H9 (cell line): Measurements from ENCODE around the gene ARHGEF38. TPM values are rescaled to one million over a fixed set of nuclear protein-coding genes. Genes with fewer than 3 reads are reported as not detected.

Experiments used
- DNase-seq: peaks from one replicate; pipeline ENCODE4 v3.0.0-alpha.2; 2017
- H2AFZ ChIP-seq: one replicate; pipeline ENCODE4 v1.6.1; 2013; ENCODE audit warnings: mild to moderate bottlenecking, low read length, control low read depth, moderate library complexity
- H2AK5ac ChIP-seq: 2 replicates; pipeline ENCODE4 v1.6.1; 2013; ENCODE audit warnings: low read length, control low read depth, mixed read lengths; ENCODE audit not compliant: insufficient read length
- H2BK120ac ChIP-seq: one replicate; pipeline ENCODE4 v1.6.1; 2013; ENCODE audit warnings: low read depth, mild to moderate bottlenecking, low read length, control low read depth, inconsistent platforms; ENCODE audit not compliant: poor library complexity, severe bottlenecking
- H2BK12ac ChIP-seq: 2 replicates; pipeline ENCODE4 v1.6.1; 2013; ENCODE audit warnings: low read length, control low read depth, mixed read lengths, low read depth; ENCODE audit not compliant: insufficient read length
- H2BK15ac ChIP-seq: 2 replicates; pipeline ENCODE4 v1.6.1; 2013; ENCODE audit warnings: low read depth, low read length, control low read depth
- H2BK20ac ChIP-seq: one replicate; pipeline ENCODE4 v1.6.1; 2013; ENCODE audit warnings: low read depth, mild to moderate bottlenecking, low read length, control low read depth, inconsistent platforms; ENCODE audit not compliant: poor library complexity, severe bottlenecking
- H2BK5ac ChIP-seq: 2 replicates; pipeline ENCODE4 v1.6.1; 2013; ENCODE audit warnings: low read length, control low read depth, mixed read lengths; ENCODE audit not compliant: insufficient read length
- H3K14ac ChIP-seq: 2 replicates; pipeline ENCODE4 v1.6.1; 2013; ENCODE audit warnings: low read length, control low read depth; ENCODE audit not compliant: insufficient read depth
- H3K18ac ChIP-seq: 2 replicates; pipeline ENCODE4 v1.6.1; 2013; ENCODE audit warnings: low read depth, mild to moderate bottlenecking, mixed read lengths, low read length, control low read depth; ENCODE audit not compliant: insufficient read length
- H3K23ac ChIP-seq: 2 replicates; pipeline ENCODE4 v1.6.1; 2013; ENCODE audit warnings: low read length, control low read depth, mixed read lengths, low read depth; ENCODE audit not compliant: insufficient read length
- H3K23me2 ChIP-seq: 2 replicates; pipeline ENCODE4 v1.6.1; 2013; ENCODE audit warnings: low read depth, mild to moderate bottlenecking, mixed read lengths, low read length, control low read depth; ENCODE audit not compliant: insufficient read length, poor library complexity, severe bottlenecking
- H3K27ac ChIP-seq: 2 replicates; pipeline ENCODE4 v1.5.1; 2013; ENCODE audit warnings: low read length, control low read depth, mixed read lengths, low read depth; ENCODE audit not compliant: insufficient read length
- H3K27me3 ChIP-seq: 2 replicates; pipeline ENCODE4 v1.6.1; 2013; ENCODE audit warnings: low read length, control low read depth, inconsistent platforms; ENCODE audit not compliant: insufficient read depth
- H3K4ac ChIP-seq: 2 replicates; pipeline ENCODE4 v1.6.1; 2013; ENCODE audit warnings: low read depth, mild to moderate bottlenecking, control low read depth, inconsistent platforms, low read length, moderate library complexity
- H3K4me1 ChIP-seq: 2 replicates; pipeline ENCODE4 v1.6.1; 2013; ENCODE audit warnings: low read length, control low read depth, inconsistent platforms; ENCODE audit not compliant: insufficient read depth
- H3K4me2 ChIP-seq: 2 replicates; pipeline ENCODE4 v1.6.1; 2013; ENCODE audit warnings: low read length, control low read depth, mixed read lengths; ENCODE audit not compliant: insufficient read length, insufficient read depth
- H3K56ac ChIP-seq: 2 replicates; pipeline ENCODE4 v1.6.1; 2013; ENCODE audit warnings: low read depth, mild to moderate bottlenecking, mixed read lengths, low read length, control low read depth; ENCODE audit not compliant: insufficient read length
- H3K79me1 ChIP-seq: 2 replicates; pipeline ENCODE4 v1.6.1; 2013; ENCODE audit warnings: low read depth, mild to moderate bottlenecking, moderate library complexity, low read length, control low read depth, inconsistent platforms; ENCODE audit not compliant: insufficient read depth, poor library complexity, severe bottlenecking
- H3K79me2 ChIP-seq: 2 replicates; pipeline ENCODE4 v1.6.1; 2013; ENCODE audit warnings: low read length, control low read depth, inconsistent platforms; ENCODE audit not compliant: insufficient read depth
- H3K9ac ChIP-seq: 2 replicates; pipeline ENCODE4 v1.6.1; 2013; ENCODE audit warnings: low read length, control low read depth, mixed read lengths; ENCODE audit not compliant: insufficient read length; ENCODE audit errors: extremely low read depth
- H3K9me3 ChIP-seq: one replicate; pipeline ENCODE4 v1.6.1; 2013; ENCODE audit warnings: low read depth, low read length, inconsistent platforms; ENCODE audit not compliant: control insufficient read depth
- H3T11ph ChIP-seq: one replicate; pipeline ENCODE4 v1.6.1; 2013; ENCODE audit warnings: mild to moderate bottlenecking, low read length, control low read depth, inconsistent platforms
- H4K20me1 ChIP-seq: one replicate; pipeline ENCODE4 v1.6.1; 2013; ENCODE audit not compliant: control insufficient read depth, insufficient read length, insufficient read depth
- H4K5ac ChIP-seq: 2 replicates; pipeline ENCODE4 v1.6.1; 2013; ENCODE audit warnings: low read depth, mild to moderate bottlenecking, mixed read lengths, low read length, control low read depth; ENCODE audit not compliant: insufficient read length
- H4K8ac ChIP-seq: replicated peaks from 2 replicates; pipeline ENCODE4 v1.6.1; 2013; ENCODE audit warnings: low read length, control low read depth, mixed read lengths, low read depth; ENCODE audit not compliant: insufficient read length
- H4K91ac ChIP-seq: 2 replicates; pipeline ENCODE4 v1.6.1; 2013; ENCODE audit warnings: low read depth, mild to moderate bottlenecking, moderate library complexity, mixed read lengths, low read length, control low read depth; ENCODE audit not compliant: insufficient read length
- H3K27ac Mint-ChIP-seq, 3 experiments: 2 replicates in 2 of 3; 3 replicates in 1 of 3; pipeline ENCODE4 v1.8.0; 2020 to 2021; ENCODE audit warnings: mixed read lengths in 3 of 3, mild to moderate bottlenecking in 1 of 3, moderate library complexity in 1 of 3
- H3K27me3 Mint-ChIP-seq: 2 replicates; pipeline ENCODE4 v1.8.0; 2021; ENCODE audit warnings: low read depth, mild to moderate bottlenecking, moderate library complexity, mixed read lengths
- H3K36me3 Mint-ChIP-seq, 3 experiments: 2 replicates in 2 of 3; 3 replicates in 1 of 3; pipeline ENCODE4 v1.8.0; 2020 to 2021; ENCODE audit warnings: low read depth in 3 of 3, mixed read lengths in 3 of 3; ENCODE audit not compliant: insufficient read depth in 1 of 3
- H3K4me1 Mint-ChIP-seq, 2 experiments: 2 replicates each; pipeline ENCODE4 v1.8.0; 2020; ENCODE audit warnings: mixed read lengths in 2 of 2
- H3K4me3 Mint-ChIP-seq, 2 experiments: 2 replicates in 1 of 2; 3 replicates in 1 of 2; pipeline ENCODE4 v1.8.0; 2020 to 2021; ENCODE audit warnings: mild to moderate bottlenecking in 2 of 2, mixed read lengths in 2 of 2, moderate library complexity in 1 of 2
- H3K9me3 Mint-ChIP-seq, 2 experiments: 2 replicates in 1 of 2; 3 replicates in 1 of 2; pipeline ENCODE4 v1.8.0; 2020; ENCODE audit warnings: mild to moderate bottlenecking in 2 of 2, mixed read lengths in 2 of 2, moderate library complexity in 1 of 2
- WGBS: extraction: QIAGEN DNeasy Blood & Tissue Kit; methylation state at CpG from one replicate; pipeline ENCODE4 v1.1.7; 2013; ENCODE audit warnings: missing lambda C conversion rate, low lambda C conversion rate, mixed read lengths; ENCODE audit not compliant: insufficient read length; ENCODE audit errors: extremely low coverage; 5-methylcytosine and 5-hydroxymethylcytosine counted together
- total RNA-seq: library from RNA; stranded (reverse); gene quantifications from 2 replicates; pipeline ENCODE4 v1.2.1, GENCODE V29; 2021
- TF ChIP-seq, protein P1 (sequence below): fragments of 200-600 bp; sonication (generic); conservative IDR thresholded peaks from 3 replicates; pipeline ENCODE4 v1.8.0; 2021; ENCODE audit warnings: antibody characterized with exemption, mild to moderate bottlenecking

Gene ARHGEF38
- total RNA-seq, 1 experiment from 2014 or later: not detected

DNA sequence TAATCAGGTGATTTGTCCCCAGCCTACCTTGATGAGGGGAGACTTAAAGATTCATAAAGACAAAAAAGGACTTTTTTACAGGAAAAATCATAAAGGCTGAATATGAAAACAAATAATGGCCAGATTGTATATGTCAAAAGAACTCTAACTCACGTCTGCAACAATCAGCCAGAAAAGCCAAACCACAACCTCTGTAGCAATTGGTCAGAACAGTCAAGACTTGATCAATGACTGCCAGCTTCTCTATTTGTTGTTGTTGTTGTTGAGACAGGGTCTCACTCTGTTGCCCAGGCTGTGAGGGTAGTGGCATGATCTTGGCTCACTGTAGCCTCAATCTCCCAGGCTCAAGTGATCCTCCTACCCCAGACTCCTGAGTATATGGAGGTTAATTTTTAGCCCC lies 42.7 kb upstream of the ARHGEF38 start:
- H4K20me1 ChIP-seq: no peaks in the 10 kb centered on the region
- H2BK20ac ChIP-seq: no peak overlapping the region
- no peak overlapping the region for H2BK12ac ChIP-seq
- H3K14ac ChIP-seq: no peak overlapping the region
- no peak for DNase-seq
- H3K9ac ChIP-seq: no peak overlapping the region
- no peak overlapping the region for H2AK5ac ChIP-seq
- Mint-ChIP-seq H3K27me3 (peaks cover 15% of the 10 kb centered on the region), H3K4me3 (no peak overlapping the region), H3K36me3 (no peaks in the 10 kb centered on the region), H3K9me3 (peaks cover 7 to 8% of the 10 kb centered on the region in 2 experiments; a peak in 3 of 5 replicates), H3K27ac (no peak overlapping the region), H3K4me1 (no peaks in the 10 kb centered on the region)
- H2AFZ ChIP-seq: no peak overlapping the region
- H2BK15ac ChIP-seq: no peak overlapping the region
- no peak overlapping the region for H2BK5ac ChIP-seq
- H3K18ac ChIP-seq: no peak overlapping the region
- H3T11ph ChIP-seq: no peak overlapping the region
- no peaks in the 10 kb centered on the region for H3K23me2 ChIP-seq
- no peak overlapping the region for H3K4me2 ChIP-seq
- H2BK120ac ChIP-seq: no peak overlapping the region
- no peak overlapping the region for H3K23ac ChIP-seq
- TF ChIP-seq, protein P1, sequence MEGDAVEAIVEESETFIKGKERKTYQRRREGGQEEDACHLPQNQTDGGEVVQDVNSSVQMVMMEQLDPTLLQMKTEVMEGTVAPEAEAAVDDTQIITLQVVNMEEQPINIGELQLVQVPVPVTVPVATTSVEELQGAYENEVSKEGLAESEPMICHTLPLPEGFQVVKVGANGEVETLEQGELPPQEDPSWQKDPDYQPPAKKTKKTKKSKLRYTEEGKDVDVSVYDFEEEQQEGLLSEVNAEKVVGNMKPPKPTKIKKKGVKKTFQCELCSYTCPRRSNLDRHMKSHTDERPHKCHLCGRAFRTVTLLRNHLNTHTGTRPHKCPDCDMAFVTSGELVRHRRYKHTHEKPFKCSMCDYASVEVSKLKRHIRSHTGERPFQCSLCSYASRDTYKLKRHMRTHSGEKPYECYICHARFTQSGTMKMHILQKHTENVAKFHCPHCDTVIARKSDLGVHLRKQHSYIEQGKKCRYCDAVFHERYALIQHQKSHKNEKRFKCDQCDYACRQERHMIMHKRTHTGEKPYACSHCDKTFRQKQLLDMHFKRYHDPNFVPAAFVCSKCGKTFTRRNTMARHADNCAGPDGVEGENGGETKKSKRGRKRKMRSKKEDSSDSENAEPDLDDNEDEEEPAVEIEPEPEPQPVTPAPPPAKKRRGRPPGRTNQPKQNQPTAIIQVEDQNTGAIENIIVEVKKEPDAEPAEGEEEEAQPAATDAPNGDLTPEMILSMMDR: no peak
- H4K91ac ChIP-seq: no peak overlapping the region
- no peaks in the 10 kb centered on the region for H3K79me1 ChIP-seq
- no peaks in the 10 kb centered on the region for H3K79me2 ChIP-seq
- H3K4me1 ChIP-seq: no peaks in the 10 kb centered on the region
- H3K56ac ChIP-seq: no peak overlapping the region
- H4K5ac ChIP-seq: no peak overlapping the region
- WGBS: no CpG with 5 or more reads among the region's 1 CpG
- no peaks in the 10 kb centered on the region for H3K27me3 ChIP-seq
- no peak overlapping the region for H3K27ac ChIP-seq
- no peak overlapping the region for H4K8ac ChIP-seq
- H3K4ac ChIP-seq: no peak overlapping the region
- H3K9me3 ChIP-seq: no peaks in the 10 kb centered on the region
